ENCODE results near the gene KIF20B. TPM values are rescaled to one million over a fixed set of nuclear protein-coding genes. Genes with fewer than 3 reads are reported as not detected.

Gene KIF20B
- total and polyA plus RNA-seq, 2 of the 13 experiments (the other 11 are each of a cell fraction or from before 2014, with no cell fraction given) = 3.5 to 38.6 TPM

GRCh38 chr10:89701242-89702120, at the start of gene KIF20B (continued):
- peak; percentile 76; the same call in 1 of the 2 replicates for TF ChIP-seq ZFP91 (CRISPR knock-in tag; IDR thresholded peaks at IDR 0.05; ENCODE audit: borderline replicate concordance)
- TF ChIP-seq DZIP1 (CRISPR knock-in tag; IDR thresholded peaks at IDR 0.05) = no peak
- peak; percentile 79 for TF ChIP-seq MYC (CRISPR knock-in tag; IDR thresholded peaks at IDR 0.05; ENCODE audit: borderline replicate concordance)
- peak; percentile 100 for TF ChIP-seq ARNT2 (CRISPR knock-in tag; IDR thresholded peaks at IDR 0.05; ENCODE audit: low read depth)
- TF ChIP-seq TFE3 (CRISPR knock-in tag; IDR thresholded peaks at IDR 0.05) = no peak; the same call in 1 of the 2 replicates
- peak; percentile 76 for TF ChIP-seq SPEN (CRISPR knock-in tag; IDR thresholded peaks at IDR 0.05; ENCODE audit: low read depth)
- TF ChIP-seq POGZ (CRISPR knock-in tag; IDR thresholded peaks at IDR 0.05) = peak; percentile 99
- TF ChIP-seq ZNF607 (CRISPR knock-in tag; IDR thresholded peaks at IDR 0.05; ENCODE audit: borderline replicate concordance) = no peak
- TF ChIP-seq ATF5 (CRISPR knock-in tag; IDR thresholded peaks at IDR 0.05; ENCODE audit: low read depth) = no peak
- TF ChIP-seq NR3C1 (CRISPR knock-in tag; IDR thresholded peaks at IDR 0.05) = no peak
- peak; percentile 43; the same call in 1 of the 2 replicates for TF ChIP-seq THRA (CRISPR knock-in tag; IDR thresholded peaks at IDR 0.05; ENCODE audit: borderline replicate concordance)
- no peak; the same call in 1 of the 2 replicates for TF ChIP-seq SAFB2 (CRISPR knock-in tag; IDR thresholded peaks at IDR 0.05; ENCODE audit: borderline replicate concordance, low read depth)
- no peak for TF ChIP-seq KDM4B (CRISPR knock-in tag; IDR thresholded peaks at IDR 0.05)
- TF ChIP-seq SP1 (IDR thresholded peaks at IDR 0.05) = no peak
- TF ChIP-seq SP1 (CRISPR knock-in tag; IDR thresholded peaks at IDR 0.05) = peak; percentile 82
- peak; percentile 95 for TF ChIP-seq ZNF878 (CRISPR knock-in tag; IDR thresholded peaks at IDR 0.05)
- no peak for TF ChIP-seq RBAK (CRISPR knock-in tag; IDR thresholded peaks at IDR 0.05)
- TF ChIP-seq GATAD2A (CRISPR knock-in tag; IDR thresholded peaks at IDR 0.05) = peak; percentile 43
- no peak for TF ChIP-seq PLSCR1 (CRISPR knock-in tag; IDR thresholded peaks at IDR 0.05; ENCODE audit: borderline replicate concordance)
- TF ChIP-seq SRSF9 (IDR thresholded peaks at IDR 0.05; ENCODE audit: borderline replicate concordance, insufficient read depth, low read depth, low read length, poor library complexity, severe bottlenecking) = no peak
